ENCODE data around the gene RNPEP. TPM values are rescaled to one million over a fixed set of nuclear protein-coding genes. Genes with fewer than 3 reads are reported as not detected.

Gene RNPEP
- total and polyA plus RNA-seq, 2 of the 13 experiments (the other 11 are each of a cell fraction or from before 2014, with no cell fraction given) = 20.6 to 38.4 TPM

DNA sequence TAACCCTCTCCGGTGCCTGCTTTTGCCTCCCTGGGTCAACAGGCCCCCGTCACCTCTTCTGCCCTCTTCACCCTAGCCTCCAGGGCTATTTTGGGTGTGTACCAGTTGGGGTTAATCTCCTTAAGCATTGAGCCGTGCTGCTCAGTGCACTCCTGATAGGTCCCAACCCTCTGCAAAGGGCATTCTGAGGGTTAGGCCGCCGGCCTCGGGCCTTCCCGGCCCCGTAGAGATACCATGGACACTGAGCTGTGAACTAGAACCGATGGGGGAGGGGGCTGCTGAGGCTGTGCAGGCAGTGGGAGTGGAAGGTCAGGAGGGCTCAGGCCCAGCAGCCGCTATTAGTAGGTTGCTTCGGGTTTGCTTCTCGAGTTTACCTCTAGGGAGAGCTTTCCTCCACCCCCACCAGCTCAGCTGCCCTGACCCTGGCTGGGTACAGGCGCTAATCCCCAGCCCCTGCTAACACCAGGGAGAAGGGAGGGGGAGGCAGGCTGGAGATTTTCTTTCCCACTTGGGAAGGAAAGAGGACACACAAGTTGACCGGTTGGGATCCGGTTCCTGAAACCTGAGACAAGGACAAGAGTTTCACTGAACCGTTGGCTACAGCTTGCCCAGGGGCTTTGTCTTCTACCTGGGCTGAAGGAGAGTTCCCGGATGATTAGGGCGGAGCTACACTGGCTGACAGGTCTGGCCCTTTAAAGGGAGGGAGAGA is 40.9 kb upstream of the RNPEP start (continued):
- TF ChIP-seq, protein P1, sequence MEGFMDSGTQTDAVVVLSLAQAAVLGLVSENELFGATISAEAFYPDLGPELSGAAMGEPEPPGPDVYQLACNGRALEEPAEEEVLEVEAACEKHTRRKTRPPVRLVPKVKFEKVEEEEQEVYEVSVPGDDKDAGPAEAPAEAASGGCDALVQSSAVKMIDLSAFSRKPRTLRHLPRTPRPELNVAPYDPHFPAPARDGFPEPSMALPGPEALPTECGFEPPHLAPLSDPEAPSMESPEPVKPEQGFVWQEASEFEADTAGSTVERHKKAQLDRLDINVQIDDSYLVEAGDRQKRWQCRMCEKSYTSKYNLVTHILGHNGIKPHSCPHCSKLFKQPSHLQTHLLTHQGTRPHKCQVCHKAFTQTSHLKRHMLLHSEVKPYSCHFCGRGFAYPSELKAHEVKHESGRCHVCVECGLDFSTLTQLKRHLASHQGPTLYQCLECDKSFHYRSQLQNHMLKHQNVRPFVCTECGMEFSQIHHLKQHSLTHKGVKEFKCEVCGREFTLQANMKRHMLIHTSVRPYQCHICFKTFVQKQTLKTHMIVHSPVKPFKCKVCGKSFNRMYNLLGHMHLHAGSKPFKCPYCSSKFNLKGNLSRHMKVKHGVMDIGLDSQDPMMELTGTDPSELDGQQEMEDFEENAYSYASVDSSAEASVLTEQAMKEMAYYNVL (CRISPR knock-in tag; IDR thresholded peaks at IDR 0.05; ENCODE audit: borderline replicate concordance) = no peak
- TF ChIP-seq ZNF792 (CRISPR knock-in tag; IDR thresholded peaks at IDR 0.05) (no peak), RAD21 (CRISPR knock-in tag; IDR thresholded peaks at IDR 0.05) (no peak), FOXC1 (CRISPR knock-in tag; IDR thresholded peaks at IDR 0.05; ENCODE audit: borderline replicate concordance) (no peak; the same call in 1 of the 2 replicates), NR2F1 (CRISPR knock-in tag; IDR thresholded peaks at IDR 0.05) (peak in 1 of 2 experiments; percentile 32; a peak in 1 of 4 replicates), LCORL (IDR thresholded peaks at IDR 0.05) (no peak), LCORL (CRISPR knock-in tag; IDR thresholded peaks at IDR 0.05) (peak; percentile 60; the same call in 1 of the 2 replicates), ZNF670 (CRISPR knock-in tag; IDR thresholded peaks at IDR 0.05; ENCODE audit: borderline replicate concordance) (no peak), ZSCAN21 (CRISPR knock-in tag; IDR thresholded peaks at IDR 0.05; ENCODE audit: borderline replicate concordance) (no peak), KLF15 (CRISPR knock-in tag; IDR thresholded peaks at IDR 0.05; ENCODE audit: borderline replicate concordance) (no peak), PLRG1 (conservative IDR thresholded peaks at IDR 0.05) (no peak), ZNF235 (CRISPR knock-in tag; IDR thresholded peaks at IDR 0.05; ENCODE audit: borderline replicate concordance) (no peak), ZNF816 (CRISPR knock-in tag; IDR thresholded peaks at IDR 0.05; ENCODE audit: borderline replicate concordance) (no peak), ZNF121 (CRISPR knock-in tag; IDR thresholded peaks at IDR 0.05) (peak; percentile 37; the same call in 1 of the 2 replicates), ZNF552 (CRISPR knock-in tag; IDR thresholded peaks at IDR 0.05; ENCODE audit: borderline replicate concordance) (no peak)
- TF ChIP-seq, protein P2, sequence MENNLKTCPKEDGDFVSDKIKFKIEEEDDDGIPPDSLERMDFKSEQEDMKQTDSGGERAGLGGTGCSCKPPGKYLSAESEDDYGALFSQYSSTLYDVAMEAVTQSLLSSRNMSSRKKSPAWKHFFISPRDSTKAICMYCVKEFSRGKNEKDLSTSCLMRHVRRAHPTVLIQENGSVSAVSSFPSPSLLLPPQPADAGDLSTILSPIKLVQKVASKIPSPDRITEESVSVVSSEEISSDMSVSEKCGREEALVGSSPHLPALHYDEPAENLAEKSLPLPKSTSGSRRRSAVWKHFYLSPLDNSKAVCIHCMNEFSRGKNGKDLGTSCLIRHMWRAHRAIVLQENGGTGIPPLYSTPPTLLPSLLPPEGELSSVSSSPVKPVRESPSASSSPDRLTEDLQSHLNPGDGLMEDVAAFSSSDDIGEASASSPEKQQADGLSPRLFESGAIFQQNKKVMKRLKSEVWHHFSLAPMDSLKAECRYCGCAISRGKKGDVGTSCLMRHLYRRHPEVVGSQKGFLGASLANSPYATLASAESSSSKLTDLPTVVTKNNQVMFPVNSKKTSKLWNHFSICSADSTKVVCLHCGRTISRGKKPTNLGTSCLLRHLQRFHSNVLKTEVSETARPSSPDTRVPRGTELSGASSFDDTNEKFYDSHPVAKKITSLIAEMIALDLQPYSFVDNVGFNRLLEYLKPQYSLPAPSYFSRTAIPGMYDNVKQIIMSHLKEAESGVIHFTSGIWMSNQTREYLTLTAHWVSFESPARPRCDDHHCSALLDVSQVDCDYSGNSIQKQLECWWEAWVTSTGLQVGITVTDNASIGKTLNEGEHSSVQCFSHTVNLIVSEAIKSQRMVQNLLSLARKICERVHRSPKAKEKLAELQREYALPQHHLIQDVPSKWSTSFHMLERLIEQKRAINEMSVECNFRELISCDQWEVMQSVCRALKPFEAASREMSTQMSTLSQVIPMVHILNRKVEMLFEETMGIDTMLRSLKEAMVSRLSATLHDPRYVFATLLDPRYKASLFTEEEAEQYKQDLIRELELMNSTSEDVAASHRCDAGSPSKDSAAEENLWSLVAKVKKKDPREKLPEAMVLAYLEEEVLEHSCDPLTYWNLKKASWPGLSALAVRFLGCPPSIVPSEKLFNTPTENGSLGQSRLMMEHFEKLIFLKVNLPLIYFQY (CRISPR knock-in tag; IDR thresholded peaks at IDR 0.05; ENCODE audit: borderline replicate concordance) = no peak
- TF ChIP-seq, protein P3, sequence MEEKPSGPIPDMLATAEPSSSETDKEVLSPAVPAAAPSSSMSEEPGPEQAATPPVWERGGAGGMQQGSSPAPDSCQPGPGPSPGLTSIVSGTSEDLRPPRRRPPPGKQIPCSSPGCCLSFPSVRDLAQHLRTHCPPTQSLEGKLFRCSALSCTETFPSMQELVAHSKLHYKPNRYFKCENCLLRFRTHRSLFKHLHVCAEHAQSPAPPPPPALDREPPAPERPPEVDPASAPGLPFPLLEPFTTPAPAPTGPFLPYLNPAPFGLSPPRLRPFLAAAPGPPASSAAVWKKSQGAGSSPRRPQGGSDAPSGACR (CRISPR knock-in tag; IDR thresholded peaks at IDR 0.05) = no peak
- TF ChIP-seq, protein P4, sequence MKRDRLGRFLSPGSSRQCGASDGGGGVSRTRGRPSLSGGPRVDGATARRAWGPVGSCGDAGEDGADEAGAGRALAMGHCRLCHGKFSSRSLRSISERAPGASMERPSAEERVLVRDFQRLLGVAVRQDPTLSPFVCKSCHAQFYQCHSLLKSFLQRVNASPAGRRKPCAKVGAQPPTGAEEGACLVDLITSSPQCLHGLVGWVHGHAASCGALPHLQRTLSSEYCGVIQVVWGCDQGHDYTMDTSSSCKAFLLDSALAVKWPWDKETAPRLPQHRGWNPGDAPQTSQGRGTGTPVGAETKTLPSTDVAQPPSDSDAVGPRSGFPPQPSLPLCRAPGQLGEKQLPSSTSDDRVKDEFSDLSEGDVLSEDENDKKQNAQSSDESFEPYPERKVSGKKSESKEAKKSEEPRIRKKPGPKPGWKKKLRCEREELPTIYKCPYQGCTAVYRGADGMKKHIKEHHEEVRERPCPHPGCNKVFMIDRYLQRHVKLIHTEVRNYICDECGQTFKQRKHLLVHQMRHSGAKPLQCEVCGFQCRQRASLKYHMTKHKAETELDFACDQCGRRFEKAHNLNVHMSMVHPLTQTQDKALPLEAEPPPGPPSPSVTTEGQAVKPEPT (CRISPR knock-in tag; IDR thresholded peaks at IDR 0.05; ENCODE audit: low read depth) = no peak
- TF ChIP-seq, protein P5, sequence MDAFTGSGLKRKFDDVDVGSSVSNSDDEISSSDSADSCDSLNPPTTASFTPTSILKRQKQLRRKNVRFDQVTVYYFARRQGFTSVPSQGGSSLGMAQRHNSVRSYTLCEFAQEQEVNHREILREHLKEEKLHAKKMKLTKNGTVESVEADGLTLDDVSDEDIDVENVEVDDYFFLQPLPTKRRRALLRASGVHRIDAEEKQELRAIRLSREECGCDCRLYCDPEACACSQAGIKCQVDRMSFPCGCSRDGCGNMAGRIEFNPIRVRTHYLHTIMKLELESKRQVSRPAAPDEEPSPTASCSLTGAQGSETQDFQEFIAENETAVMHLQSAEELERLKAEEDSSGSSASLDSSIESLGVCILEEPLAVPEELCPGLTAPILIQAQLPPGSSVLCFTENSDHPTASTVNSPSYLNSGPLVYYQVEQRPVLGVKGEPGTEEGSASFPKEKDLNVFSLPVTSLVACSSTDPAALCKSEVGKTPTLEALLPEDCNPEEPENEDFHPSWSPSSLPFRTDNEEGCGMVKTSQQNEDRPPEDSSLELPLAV (CRISPR knock-in tag; conservative IDR thresholded peaks at IDR 0.05; ENCODE audit: low read depth) = no peak

Data from HepG2 (cell line).